ENCODE measurements around the gene ZC3H11A.
A peak's percentile ranks its signal among the peaks of the same experiment; 100 is the strongest.
"Not testable (repeated sequence)": the region's sequence is repeated elsewhere in the genome, so short reads cannot be mapped to it uniquely, and the experiment has no call there.

The ZC3H11A gene

DNA sequence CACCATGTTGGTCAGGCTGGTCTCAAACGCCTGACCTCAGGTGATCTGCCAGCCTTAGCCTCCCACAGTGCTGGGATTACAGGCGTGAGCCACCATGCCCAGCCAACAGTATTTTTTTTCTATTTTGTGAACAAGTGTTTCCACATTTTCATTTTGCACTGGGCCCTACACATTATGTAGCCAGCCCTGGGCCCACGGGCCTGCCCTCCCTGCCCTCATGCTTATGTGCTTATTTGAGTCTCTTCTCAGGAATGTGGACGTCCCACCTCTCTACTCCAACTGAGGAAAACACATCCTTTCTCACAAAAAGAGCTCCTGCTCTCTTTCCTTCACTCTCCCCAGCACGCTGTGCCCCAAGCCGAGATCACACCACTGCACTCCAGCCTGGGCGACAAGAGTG is 13.5 kb upstream of the ZC3H11A start:
- DNase-seq (ENCODE audit: low spot score): no peak

DNA sequence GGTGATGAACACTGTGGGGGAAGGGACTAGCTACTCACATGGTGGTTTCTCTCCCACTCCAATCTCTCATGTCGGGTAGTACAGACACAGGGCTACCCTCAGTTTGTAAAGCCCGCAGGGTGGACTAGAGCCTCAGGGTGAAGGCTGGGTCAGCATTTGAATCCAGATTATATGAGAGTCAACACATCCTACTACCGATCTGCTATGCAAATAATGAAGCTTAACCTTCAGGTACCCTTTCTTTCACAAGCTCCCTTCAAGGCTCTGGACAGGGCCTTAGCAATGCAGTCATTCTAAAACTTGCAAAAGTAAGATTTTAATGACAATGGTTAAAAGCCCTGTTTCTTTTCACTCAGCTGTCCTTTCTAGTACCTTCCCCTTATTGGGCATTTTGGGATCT is 5.5 kb upstream of the ZC3H11A start:
- no peak for DNase-seq (ENCODE audit: low spot score)

DNA sequence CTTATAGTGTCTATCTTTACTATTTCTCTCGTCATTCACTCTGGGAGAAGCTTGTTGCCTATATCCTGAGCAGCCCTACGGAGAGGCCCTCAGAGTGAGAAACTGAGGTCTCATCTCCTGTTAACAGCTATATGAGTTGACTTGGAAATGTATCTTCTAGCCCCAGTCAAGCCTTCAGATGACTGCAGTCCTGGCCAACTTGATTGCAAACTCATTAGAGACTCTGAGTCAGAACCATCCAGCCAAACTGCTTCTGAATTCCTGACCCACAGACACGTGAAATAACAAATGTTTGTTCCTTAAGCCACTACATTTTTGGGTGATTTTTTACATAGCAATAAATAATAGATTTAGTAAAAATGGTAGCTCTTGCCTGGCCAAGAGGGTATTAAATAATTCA is 3.9 kb upstream of the ZC3H11A start:
- DNase-seq (ENCODE audit: low spot score): no peak

DNA sequence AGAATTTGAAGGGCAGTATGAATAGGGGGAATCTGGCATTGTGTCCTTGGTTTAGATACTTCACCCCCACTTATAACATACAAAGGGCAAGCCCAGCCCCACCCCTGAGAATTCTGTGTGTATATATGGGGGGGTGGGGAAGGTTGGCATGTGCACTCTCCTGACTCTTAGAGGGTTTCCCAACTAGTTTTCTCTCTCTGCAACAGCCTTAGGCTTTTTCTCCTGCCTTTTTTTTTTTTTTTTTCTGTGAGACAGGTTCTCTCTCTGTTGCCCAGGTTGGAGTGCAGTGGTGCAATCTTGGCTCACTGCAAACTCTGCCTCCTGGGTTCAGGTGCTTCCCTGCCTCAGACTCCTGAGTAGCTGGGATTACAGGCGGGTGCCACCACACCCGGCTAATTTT is 2.9 kb upstream of the ZC3H11A start:
- DNase-seq (ENCODE audit: low spot score): no peak

DNA sequence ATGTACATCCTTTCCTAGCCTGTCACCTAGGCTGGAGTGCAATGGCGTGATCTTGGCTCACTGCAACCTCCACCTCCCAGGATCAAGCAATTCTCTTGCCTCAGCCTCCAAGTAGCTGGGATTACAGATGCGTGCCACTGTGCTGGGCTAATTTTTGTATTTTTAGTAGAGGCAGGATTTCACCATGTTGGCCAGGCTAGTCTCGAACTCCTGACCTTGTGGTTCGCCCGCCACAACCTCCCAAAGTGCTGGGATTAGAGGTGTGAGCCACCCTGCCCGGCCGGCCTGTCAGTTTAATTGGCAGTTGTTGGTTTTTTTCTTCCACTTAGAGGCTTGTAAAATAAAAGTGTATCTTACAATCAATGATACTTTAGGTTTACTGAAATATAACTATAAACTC is 1.9 kb upstream of the ZC3H11A start:
- DNase-seq (ENCODE audit: low spot score): not testable (repeated sequence)

DNA sequence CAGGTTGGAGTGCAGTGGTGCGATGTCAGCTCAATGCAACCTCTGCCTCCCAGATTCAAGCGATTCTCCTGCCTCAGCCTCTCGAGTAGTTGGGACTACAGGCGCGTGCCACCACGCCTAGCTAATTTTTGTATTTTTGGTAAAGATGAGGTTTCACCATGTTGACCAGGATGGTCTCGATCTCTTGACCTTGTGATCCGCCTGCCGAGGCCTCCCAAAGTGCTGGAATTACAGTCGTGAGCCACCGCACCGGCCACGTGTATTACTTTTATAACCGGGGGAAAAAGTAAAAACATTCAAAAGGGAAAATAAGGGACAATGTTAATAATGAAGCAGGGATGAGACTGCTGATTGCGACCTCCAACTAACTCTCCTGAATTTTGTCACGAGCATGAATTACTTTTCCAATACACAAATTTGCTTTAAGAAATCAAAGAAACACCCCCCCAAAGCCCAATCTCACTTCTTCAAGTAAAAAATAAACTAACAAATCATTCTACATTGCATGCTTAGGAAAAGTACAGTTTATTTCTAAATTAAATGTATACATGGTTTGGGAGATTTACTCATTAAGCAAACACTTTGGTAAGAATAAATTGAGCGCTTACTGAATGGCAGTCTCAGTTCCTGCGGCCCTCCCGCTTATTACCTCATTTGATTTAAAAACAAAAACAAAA is 521 bp upstream of the ZC3H11A start:
- no peak for DNase-seq (ENCODE audit: low spot score)

DNA sequence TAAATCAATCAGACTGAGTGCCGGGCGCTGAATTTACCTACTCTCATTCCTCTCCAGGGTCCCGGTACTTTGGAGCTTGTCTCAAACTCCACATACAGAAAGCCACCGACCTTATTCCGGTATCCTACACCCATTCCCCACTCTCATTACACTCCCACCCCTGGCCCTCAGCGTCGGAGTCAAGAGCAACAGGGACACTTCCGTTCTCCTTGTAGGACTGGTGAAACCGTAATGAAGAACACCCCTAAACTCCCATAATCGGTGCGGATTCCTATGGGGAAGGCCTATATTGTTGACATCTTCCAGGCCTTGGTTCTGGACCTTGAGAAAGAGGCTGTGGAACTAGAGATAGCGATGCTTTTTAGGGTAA is 798 bp downstream of the ZC3H11A start:
- no peak for DNase-seq (ENCODE audit: low spot score)

DNA sequence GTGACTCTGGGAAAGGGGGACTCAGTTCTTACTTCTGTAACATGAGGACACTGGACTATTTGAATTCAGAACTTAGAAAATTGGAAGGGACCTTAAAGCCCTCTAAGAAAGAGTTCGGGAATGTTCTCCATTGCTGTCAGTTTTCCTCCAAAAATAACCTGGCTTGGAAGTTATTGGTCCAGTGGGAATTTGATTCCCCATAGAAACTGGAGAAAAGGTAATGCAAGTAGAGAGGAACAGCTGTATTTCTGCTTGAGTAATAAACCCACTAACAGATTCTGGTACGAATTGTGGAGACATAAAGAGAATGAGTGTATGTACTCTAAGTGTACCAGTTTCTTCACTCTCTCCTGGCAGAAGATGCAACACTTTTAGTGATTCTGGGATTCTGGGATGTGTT is 1.8 kb downstream of the ZC3H11A start:
- no peak for DNase-seq (ENCODE audit: low spot score)

DNA sequence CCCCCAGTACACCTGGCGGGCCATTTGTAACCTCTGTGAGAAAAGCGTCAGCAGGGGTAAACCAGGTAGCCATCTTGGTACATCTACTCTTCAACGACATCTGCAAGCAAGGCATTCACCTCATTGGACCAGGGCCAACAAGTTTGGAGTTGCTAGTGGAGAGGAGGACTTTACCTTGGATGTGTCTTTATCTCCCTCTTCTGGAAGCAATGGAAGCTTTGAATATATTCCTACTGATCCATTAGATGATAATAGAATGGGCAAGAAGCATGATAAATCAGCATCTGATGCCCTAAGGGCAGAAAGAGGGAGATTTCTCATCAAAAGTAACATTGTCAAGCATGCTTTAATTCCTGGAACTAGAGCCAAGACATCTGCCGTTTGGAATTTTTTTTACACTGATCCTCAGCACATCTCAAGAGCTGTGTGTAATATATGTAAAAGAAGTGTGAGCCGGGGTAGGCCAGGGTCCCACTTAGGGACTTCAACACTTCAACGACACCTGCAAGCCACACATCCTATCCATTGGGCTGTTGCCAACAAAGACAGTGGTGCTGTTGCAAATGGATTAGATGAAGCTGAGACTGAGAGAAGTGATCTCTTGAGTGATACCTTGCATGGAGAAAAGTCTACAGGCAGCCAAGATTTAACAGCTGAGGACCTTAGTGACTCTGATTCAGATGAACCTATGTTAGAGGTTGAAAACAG is 2.7 kb downstream of the ZC3H11A start:
- no peak for DNase-seq (ENCODE audit: low spot score)

DNA sequence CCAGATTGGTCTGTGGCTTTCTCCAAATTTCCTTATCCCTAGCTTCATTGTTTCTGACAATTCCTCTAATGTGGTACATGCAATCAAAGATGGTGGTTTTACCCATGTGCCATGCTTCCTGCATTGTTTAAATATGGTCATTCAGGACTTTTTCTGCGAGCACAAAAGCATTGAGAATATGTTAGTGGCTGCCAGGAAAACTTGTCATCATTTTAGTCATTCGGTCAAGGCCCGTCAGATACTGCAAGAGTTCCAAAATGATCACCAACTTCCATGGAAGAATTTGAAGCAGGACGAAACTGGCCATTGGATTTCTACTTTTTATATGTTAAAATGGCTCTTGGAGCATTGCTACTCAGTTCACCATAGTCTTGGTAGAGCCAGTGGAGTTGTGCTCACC is 3.7 kb downstream of the ZC3H11A start:
- no peak for DNase-seq (ENCODE audit: low spot score)

DNA sequence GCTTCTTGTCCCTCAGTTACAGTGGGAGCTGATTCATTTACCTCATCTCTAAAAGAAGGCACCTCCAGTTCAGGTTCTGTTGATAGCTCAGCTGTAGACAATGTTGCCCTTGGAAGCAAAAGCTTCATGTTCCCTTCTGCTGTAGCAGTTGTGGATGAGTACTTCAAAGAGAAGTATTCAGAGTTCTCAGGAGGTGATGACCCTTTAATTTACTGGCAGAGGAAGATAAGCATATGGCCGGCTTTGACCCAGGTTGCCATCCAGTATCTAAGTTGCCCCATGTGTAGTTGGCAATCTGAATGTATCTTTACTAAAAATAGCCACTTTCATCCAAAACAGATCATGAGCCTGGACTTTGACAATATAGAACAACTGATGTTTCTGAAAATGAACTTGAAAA is 4.5 kb downstream of the ZC3H11A start:
- no peak for DNase-seq (ENCODE audit: low spot score)

DNA sequence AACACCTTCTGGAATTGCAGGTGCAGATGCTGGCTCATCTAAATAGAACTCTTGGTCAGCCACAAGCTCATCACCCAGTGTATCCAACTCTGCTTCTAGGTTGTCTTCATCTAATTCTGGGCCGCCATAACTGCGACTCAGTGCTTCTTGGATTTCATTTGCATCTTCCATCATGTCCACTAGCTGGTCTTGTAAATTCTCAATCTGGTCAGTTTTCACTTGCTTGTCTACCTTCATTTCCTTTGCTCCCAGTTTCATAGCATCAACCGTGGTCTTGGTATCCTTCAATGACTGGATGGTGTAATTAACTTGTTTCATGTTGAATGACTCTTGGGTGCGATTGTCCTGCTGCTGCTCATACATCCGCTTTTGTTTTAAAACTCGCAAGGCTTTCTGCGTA is 10.3 kb downstream of the ZC3H11A start:
- no peak for DNase-seq (ENCODE audit: low spot score)

DNA sequence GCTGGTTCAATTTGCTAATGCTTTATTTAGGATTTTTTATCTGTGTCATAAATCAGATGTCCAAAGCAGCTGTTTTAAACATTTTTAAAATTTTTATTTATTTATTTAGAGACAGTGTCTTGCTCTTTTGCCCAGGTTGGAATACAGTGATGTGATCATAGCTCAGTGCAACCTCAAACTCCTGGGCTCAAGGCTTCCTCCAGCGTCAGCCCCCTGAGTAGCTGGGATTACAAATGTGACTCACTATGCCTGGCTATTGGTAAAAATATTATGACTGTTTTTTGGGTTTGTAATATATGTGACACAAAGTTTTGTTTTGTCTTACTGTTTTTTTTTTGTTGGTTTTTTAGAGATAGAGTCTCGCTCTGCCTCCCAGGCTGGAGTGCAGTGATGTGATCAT is 11.8 kb downstream of the ZC3H11A start:
- peak; percentile 40 for DNase-seq (ENCODE audit: low spot score)

DNA sequence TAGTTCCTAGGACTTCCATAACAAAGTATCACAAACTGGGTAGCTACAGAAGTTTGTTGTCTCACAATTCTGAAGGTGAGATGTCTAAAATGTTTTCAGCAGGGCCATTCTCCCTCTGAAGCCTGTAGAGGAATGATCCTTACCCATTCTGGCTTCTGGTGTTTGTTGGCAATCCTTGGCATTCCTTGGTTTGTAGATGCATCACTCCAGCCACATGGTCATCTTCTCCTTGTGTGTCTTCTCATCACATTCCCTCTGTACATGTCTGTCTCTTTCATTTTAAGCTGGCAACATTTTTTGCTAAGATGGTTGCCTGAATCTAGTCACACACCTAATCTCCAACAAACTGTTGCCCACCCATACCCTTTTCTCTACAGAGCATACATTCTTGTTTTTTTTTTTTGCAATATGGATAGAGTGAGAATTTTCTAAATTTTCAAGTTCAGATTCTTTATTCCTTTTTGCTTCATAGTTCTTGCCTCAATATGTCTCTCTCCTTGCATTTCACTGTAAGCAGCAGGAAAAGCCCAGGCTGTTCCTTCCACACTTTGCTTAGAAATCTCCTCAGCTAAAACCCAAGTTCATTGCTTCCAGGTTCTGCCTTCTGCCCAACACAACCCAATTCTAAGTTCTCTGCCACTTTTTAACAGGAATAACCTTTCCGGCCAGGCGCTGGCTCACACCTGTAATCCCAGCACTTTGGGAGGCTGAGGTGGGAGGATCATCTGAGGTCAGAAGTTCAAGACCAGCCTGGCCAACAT is 18.3 kb downstream of the ZC3H11A start:
- DNase-seq (ENCODE audit: low spot score): no peak

DNA sequence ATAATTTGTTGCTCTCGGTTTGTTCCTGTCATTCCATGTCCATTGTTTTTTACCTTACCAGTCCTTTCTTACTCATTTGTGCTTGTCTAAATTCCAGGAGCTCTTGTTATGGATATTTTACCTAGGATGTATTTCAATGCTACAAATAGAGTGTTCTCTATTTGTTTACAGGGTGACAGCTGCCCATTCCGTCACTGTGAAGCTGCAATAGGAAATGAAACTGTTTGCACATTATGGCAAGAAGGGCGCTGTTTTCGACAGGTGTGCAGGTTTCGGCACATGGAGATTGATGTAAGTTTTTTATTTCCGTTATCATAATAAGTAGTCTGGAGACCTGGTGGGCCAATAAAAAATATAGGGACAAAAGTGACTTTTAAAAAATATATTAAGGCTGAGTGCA is 23.0 kb downstream of the ZC3H11A start:
- no peak for DNase-seq (ENCODE audit: low spot score)

DNA sequence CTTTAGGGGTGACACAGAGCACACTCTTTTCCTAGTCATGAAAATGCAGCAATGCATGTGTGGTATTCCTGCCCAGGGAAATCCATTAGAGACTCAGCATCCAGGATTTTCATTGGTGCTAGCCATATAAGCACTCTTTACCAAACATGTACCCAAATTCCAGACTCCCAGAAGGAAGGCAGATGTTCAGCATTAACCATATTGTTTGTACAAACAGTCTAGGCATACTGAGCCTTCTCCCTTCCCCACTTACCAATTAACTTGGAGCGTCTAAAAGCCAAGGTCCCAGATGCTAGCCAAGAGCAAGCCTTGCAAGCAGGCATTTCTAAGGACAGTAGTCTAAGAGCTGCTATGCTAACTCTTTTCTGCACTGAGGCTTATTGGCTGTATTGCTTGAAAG is 27.9 kb downstream of the ZC3H11A start:
- DNase-seq (ENCODE audit: low spot score): peak; percentile 5

DNA sequence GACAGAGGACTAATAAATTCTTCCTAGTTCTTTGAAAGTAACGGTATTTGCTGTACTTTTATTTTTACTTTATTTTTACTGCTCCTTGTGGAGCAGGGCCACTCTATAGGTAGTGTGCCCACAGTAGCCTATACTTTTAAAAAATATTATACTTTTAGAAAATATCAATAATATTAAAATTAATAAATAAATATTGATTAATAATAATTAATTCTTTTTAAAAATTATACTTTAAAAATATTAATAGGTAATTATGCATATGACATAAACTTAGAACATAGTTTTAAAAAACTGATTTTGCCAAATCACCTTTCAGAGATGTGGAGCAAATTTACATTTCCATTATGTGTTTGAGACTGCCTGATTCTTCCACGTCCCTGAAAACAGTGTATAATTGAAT is 30.8 kb downstream of the ZC3H11A start:
- DNase-seq (ENCODE audit: low spot score): no peak

DNA sequence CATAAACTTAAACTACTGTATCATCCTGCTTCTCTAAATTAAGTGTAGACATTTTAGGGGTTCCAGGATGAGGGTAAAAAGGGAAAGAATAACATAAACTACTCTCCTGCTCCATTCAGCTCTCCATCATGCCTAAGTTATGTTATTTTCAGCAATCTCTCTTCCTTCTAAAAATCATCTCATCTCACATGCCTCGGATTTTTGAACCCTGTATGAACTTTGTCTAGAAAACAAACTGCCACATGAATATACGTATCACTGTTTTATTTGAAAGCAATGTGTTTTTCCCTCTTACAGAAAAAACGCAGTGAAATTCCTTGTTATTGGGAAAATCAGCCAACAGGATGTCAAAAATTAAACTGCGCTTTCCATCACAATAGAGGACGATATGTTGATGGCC is 32.6 kb downstream of the ZC3H11A start:
- no peak for DNase-seq (ENCODE audit: low spot score)

DNA sequence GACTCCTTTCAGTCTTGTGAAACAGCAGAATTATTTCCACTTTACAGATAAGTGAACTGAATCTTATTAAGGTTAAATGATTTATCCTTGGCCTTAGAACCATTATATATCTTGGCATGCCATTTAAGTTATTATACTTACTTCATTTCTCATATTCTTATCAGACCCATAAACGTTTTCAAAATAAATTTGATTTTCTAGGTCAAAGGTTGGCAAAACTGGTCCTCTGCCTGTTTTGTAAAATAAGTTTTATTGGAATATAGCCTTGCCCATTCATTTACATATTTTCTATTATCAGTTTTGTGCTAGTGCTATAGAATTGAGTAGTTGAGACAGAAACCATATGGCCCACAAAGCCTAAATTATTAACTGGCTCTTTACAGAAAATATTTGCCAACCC is 33.1 kb downstream of the ZC3H11A start:
- DNase-seq (ENCODE audit: low spot score): no peak

DNA sequence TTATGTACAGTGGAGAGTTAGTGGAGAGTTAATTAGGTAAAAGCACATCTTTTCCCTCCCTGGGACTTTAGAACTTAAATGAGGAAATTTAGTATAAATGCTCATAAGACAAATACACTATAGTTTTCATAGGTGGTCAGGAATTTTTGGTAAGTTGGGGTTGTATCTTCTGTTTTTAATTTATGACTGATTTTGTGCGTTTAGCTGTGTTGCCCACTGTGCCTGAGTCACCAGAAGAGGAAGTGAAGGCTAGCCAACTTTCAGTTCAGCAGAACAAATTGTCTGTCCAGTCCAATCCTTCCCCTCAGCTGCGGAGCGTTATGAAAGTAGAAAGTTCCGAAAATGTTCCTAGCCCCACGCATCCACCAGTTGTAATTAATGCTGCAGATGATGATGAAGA is 33.8 kb downstream of the ZC3H11A start:
- DNase-seq (ENCODE audit: low spot score): not testable (repeated sequence)

DNA sequence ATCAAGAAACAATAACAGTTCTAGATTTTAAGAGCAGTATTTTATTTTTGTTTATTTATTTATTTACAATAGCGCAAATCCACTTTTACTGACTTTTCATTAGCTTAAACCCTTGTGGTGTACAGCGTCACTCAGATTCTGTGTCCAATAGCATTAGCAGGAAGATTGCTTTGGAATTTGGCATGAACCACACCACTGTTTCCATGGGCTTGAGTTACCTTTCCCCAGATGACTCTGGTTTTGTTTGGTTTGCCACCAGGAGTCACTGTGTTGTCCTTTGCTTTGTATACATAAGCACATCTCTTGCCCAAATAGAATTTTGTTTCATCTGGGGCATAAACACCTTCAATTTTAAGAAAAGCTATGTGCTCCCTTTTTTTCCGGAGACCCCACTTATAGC is 40.1 kb downstream of the ZC3H11A start:
- no peak for DNase-seq (ENCODE audit: low spot score)

DNA sequence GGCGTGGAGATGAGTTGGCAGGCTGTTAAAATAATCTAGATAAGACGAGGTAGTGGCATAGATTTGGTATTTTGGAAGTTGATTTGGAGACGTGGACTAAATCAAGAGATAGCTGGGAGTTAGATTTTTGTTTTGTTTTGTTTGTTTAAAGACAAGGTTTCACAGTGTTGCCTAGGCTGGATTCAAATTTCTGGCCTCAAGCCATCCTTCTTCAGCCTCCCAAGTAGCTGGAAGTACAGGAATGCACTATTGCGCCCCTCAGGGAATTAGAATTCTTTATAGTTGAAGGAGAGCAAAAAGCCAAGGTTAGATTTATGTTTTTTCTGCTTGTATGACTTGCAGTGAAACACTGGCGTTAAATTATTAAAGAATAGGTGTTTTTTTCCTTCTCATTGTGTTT is 43.7 kb downstream of the ZC3H11A start:
- DNase-seq (ENCODE audit: low spot score): no peak

DNA sequence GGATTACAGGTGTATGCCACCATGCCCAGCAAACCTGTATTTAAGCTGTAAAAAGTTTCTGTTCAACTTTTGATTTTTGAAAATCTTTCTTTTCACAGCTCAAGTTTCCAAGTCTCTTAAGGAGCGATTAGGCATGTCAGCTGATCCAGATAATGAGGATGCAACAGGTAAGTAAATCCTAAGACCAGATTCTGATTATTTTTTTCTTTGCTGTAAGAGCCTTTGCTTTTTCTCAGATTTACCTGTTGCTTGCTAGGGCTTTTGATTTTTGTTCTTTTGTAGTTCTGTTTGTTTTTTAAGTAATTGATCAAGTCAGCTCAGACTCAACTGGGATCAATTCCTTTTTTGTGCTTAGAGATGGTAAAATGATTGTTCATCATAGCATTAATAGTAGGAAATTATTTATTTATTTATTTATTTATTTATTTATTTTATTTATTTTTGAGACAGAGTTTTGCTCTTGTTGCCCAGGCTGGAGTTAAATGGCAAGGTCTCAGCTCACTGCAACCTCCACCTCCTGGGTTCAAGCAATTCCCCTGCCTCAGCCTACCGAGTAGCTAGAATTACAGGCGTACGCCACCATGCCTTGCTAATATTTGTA is 44.9 kb downstream of the ZC3H11A start:
- DNase-seq (ENCODE audit: low spot score): no peak

Measured in GM03348 (cell line).